SK-N-MC (cell line): ENCODE measurements around the gene KBTBD8.

Experiments
- DNase-seq: peaks from one replicate; pipeline ENCODE4 v3.0.0-alpha.2; 2011; ENCODE audit warnings: low read depth, low spot score
- H3K27ac ChIP-seq: fragments of 200-600 bp; sonication (generic); 2 replicates; pipeline ENCODE4 v1.5.1; 2016; ENCODE audit warnings: mixed run types
- H3K36me3 ChIP-seq: fragments of 200-600 bp; sonication (generic); 2 replicates; pipeline ENCODE4 v1.6.1; 2017; ENCODE audit warnings: antibody characterized with exemption, low read length, mixed read lengths; ENCODE audit not compliant: insufficient read depth
- H3K4me3 ChIP-seq: fragments of 200-600 bp; sonication (generic); 2 replicates; pipeline ENCODE4 v1.5.1; 2016
- H3K9ac ChIP-seq: fragments of 200-600 bp; sonication (generic); 2 replicates; pipeline ENCODE4 v1.8.0; 2017; ENCODE audit warnings: mixed run types, mixed read lengths; ENCODE audit not compliant: insufficient read length
- H3K9me3 ChIP-seq: fragments of 200-600 bp; sonication (generic); 2 replicates; pipeline ENCODE4 v1.6.1; 2017; ENCODE audit warnings: low read depth, mild to moderate bottlenecking, antibody characterized with exemption, low read length, moderate library complexity, mixed read lengths
- EZH2 ChIP-seq: fragments of 200-600 bp; sonication (generic); IDR thresholded peaks from one replicate; pipeline ENCODE4 v1.6.1; 2017; ENCODE audit warnings: antibody characterized with exemption
- FOXP2 ChIP-seq: optimal IDR thresholded peaks from 2 replicates; pipeline ENCODE3; 2011; ENCODE audit warnings: mild to moderate bottlenecking, moderate library complexity; ENCODE audit not compliant: insufficient read depth; ENCODE audit errors: extremely low read length, control extremely low read depth
- POLR2AphosphoS5 ChIP-seq: IDR thresholded peaks from 2 replicates; pipeline ENCODE4 v1.6.1; 2012; ENCODE audit warnings: mild to moderate bottlenecking, low read depth, low read length, borderline replicate concordance

KBTBD8 gene

DNA sequence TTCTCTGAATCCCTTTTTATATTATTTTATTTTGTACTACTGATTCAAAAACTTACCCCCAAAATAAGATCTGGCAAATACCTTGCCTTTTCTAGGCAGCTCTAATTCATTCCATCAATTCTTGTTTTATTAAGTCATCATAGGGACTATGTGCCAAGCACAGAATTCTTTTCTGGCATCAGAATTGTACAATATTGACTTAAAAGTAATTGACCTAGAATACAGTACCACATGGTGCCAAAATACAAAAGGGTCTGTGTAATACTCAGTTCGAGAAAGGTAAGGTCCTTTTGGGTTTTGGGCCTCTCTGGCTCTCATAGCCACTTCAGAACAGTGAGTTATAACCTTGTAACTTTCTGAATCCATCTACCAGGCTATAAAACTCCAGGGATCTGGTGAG, 46.2 kb downstream of the KBTBD8 start:
- no peak for TF ChIP-seq FOXP2
- TF ChIP-seq EZH2, result no peak
- no peak for TF ChIP-seq POLR2AphosphoS5
- no peak overlapping the region for H3K9ac ChIP-seq
- DNase-seq, result no peak
- no peak overlapping the region for H3K4me3 ChIP-seq
- H3K36me3 ChIP-seq, result no peaks in the 10 kb centered on the region
- H3K27ac ChIP-seq, result no peak overlapping the region
- H3K9me3 ChIP-seq, result no peaks in the 10 kb centered on the region

- no peak overlapping the region for H3K4me3 ChIP-seq
- TF ChIP-seq POLR2AphosphoS5, result no peak
- TF ChIP-seq EZH2, result no peak
- TF ChIP-seq FOXP2, result no peak
- no peaks in the 10 kb centered on the region for H3K36me3 ChIP-seq
- H3K9me3 ChIP-seq, result no peaks in the 10 kb centered on the region
- H3K9ac ChIP-seq, result no peak overlapping the region
- no peak overlapping the region for H3K27ac ChIP-seq
- DNase-seq, result no peak
Observed at GRCh38 chr3:67044955-67045354, 46.8 kb downstream of the KBTBD8 start.

DNA sequence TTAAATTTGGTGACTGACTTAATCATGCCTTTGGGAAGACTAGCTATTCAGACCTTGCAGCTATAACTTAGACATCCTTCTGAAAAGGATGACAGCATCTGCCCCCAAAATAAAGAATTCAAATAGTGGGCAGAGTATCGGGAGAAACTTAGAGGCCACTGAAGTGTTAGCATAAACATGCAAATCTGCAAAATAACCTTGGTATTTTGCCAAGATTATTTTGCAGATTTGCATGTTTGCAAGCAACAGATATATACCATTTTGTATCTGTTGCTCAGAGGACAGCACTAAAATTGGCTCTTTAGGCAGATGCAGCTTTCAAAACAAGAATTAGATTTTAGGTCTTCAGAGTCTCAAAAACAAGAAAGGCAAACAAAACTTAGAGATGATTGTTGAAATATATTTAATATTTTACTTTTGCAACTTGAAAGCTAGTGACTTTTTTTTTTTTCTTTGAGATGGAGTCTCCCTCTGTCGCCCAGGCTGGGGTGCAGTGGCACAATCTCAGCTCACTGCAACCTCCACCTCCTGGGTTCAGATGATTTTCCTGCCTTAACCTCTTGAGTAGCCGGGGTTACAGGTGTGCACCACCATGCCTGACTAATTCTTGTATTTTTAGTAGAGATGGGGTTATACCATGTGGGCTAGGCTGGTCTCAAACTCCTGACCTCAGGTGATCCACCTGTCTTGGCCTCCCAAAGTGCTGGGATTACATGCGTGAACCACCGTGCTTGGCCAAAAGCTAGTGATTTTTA, 47.8 kb downstream of the KBTBD8 start:
- no peak overlapping the region for H3K4me3 ChIP-seq
- H3K27ac ChIP-seq, result no peak overlapping the region
- DNase-seq, result no peak
- no peaks in the 10 kb centered on the region for H3K36me3 ChIP-seq
- no peaks in the 10 kb centered on the region for H3K9me3 ChIP-seq
- TF ChIP-seq EZH2 (no peak), POLR2AphosphoS5 (no peak)
- H3K9ac ChIP-seq, result no peak overlapping the region

GRCh38 chr3:67047051-67047450, 48.9 kb downstream of the KBTBD8 start:
- Histone ChIP-seq H3K4me3 (no peak overlapping the region), H3K9ac (no peak overlapping the region), H3K27ac (peak overlapping the region; percentile 74; the same call in 1 of the 2 replicates), H3K36me3 (no peaks in the 10 kb centered on the region), H3K9me3 (no peaks in the 10 kb centered on the region)
- no peak for TF ChIP-seq POLR2AphosphoS5
- DNase-seq, result no peak

- Histone ChIP-seq H3K36me3 (no peaks in the 10 kb centered on the region), H3K27ac (peak overlapping the region; percentile 74; the same call in 1 of the 2 replicates), H3K9ac (no peak overlapping the region), H3K4me3 (no peak overlapping the region), H3K9me3 (no peaks in the 10 kb centered on the region)
- TF ChIP-seq POLR2AphosphoS5 (no peak), EZH2 (no peak)
- no peak for DNase-seq
Observed at GRCh38 chr3:67048067-67048714, 50.1 kb downstream of the KBTBD8 start.

DNA sequence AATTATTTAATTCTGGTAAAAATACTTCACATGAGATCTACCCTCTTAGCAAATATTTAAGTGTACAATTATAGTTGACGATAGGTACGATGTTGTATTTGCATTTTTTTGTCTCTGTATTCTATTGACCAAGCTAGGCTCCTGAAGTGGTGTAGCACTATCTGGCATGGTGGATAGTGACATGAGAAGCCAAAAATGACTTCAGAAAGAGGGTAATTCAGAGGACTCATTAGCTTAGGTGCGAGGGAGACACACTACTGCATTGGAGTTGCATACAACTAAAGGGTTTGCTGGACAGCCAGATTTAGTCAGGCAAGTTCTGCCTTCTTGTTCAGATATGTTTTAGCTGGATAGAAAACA, 50.6 kb downstream of the KBTBD8 start:
- TF ChIP-seq POLR2AphosphoS5 (no peak), EZH2 (no peak), FOXP2 (no peak)
- DNase-seq, result no peak
- no peaks in the 10 kb centered on the region for H3K36me3 ChIP-seq
- H3K27ac ChIP-seq, result peak overlapping the region; percentile 74; the same call in 1 of the 2 replicates
- no peaks in the 10 kb centered on the region for H3K9me3 ChIP-seq
- H3K4me3 ChIP-seq, result no peak overlapping the region
- H3K9ac ChIP-seq, result no peak overlapping the region

DNA sequence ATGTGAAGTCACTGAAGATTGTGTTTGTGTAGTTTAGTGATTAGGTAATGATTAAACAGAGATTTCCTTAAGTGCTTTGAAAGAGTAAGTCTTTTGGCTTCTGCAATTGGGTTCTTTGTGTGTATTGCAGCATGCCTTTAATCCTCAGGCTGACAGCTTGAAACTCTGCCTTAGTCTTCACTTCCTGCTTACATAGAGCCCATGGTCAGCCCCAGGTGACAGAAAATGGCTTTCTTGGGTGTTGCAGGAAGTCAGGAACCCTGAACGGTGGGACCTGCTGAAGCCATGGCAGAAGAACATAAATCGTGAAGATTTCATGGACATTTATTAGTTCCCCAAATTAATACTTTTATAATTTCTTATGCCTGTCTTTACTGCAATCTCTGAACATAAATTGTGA, 61.3 kb downstream of the KBTBD8 start:
- H3K27ac ChIP-seq, result no peak overlapping the region
- no peak overlapping the region for H3K4me3 ChIP-seq
- no peak for TF ChIP-seq EZH2
- TF ChIP-seq POLR2AphosphoS5, result no peak
- TF ChIP-seq FOXP2, result no peak
- H3K36me3 ChIP-seq, result no peaks in the 10 kb centered on the region
- no peak overlapping the region for H3K9ac ChIP-seq
- H3K9me3 ChIP-seq, result no peaks in the 10 kb centered on the region
- no peak for DNase-seq
